B cell (primary cell): ENCODE results near the gene RAB11FIP2. TPM values are rescaled to one million over a fixed set of nuclear protein-coding genes. Genes with fewer than 3 reads are reported as not detected.

Experiments
- ATAC-seq: fragments of 200-7000 bp; cut with Tn5 transposase; one replicate; pipeline ENCODE4 v1.10.0; 2021; ENCODE audit warnings: low read depth, mild to moderate bottlenecking, moderate number of reproducible peaks, moderate library complexity
- CTCF ChIA-PET: fragments of 350-600 bp; sonication (Branson Sonifier 250); formaldehyde crosslinking; loops from one replicate; lab custom pipeline; 2021; ENCODE audit warnings: antibody characterized with exemption, inconsistent platforms; lab: Charles Lee
- POLR2A ChIA-PET: fragments of 350-600 bp; sonication (Branson Sonifier 250); formaldehyde crosslinking; loops from one replicate; lab custom pipeline; 2021; ENCODE audit warnings: antibody characterized with exemption; lab: Charles Lee
- DNase-seq: peaks from one replicate; pipeline ENCODE4 v3.0.0; 2013
- H2AFZ ChIP-seq: 2 replicates; pipeline ENCODE4 v1.6.1; 2012; ENCODE audit warnings: mild to moderate bottlenecking, low read depth, low read length; ENCODE audit not compliant: insufficient read depth, poor library complexity, severe bottlenecking
- H3K27ac ChIP-seq, 2 donors: 1 replicate in 1 of 2; 2 replicates in 1 of 2; pipeline ENCODE4 v1.5.1; 2012 to 2013; ENCODE audit warnings: low read length in 2 of 2, mild to moderate bottlenecking in 2 of 2, moderate library complexity in 1 of 2
- H3K27me3 ChIP-seq, 4 experiments: fragments of 200-600 bp in 1 of 4; sonication (generic) in 1 of 4; replicated peaks in 1 of 4; 1 replicate in 2 of 4; 2 replicates in 2 of 4; pipeline versions ENCODE4 v1.6.1 to v1.7.0; 2013 to 2016; ENCODE audit warnings: low read length in 3 of 4, mild to moderate bottlenecking in 2 of 4, mixed read lengths in 1 of 4, moderate library complexity in 1 of 4; ENCODE audit not compliant: insufficient read depth in 4 of 4, control insufficient read depth in 3 of 4; ENCODE audit errors: control extremely low read depth in 1 of 4
- H3K36me3 ChIP-seq, 2 experiments: replicated peaks in 1 of 2; 1 replicate in 1 of 2; 2 replicates in 1 of 2; pipeline versions ENCODE4 v1.6.1 to v1.7.1; 2013; ENCODE audit warnings: low read length in 1 of 2; ENCODE audit not compliant: insufficient read depth in 2 of 2, control insufficient read depth in 1 of 2; ENCODE audit errors: control extremely low read depth in 1 of 2, extremely low read depth in 1 of 2
- H3K4me1 ChIP-seq, 2 donors: fragments of 200-600 bp in 1 of 2; sonication (generic) in 1 of 2; 1 replicate in 1 of 2; 2 replicates in 1 of 2; pipeline versions ENCODE4 v1.5.1 to v1.6.1; 2013 to 2017; ENCODE audit warnings: low read length in 2 of 2; ENCODE audit not compliant: control insufficient read depth in 2 of 2, insufficient read depth in 2 of 2
- H3K4me2 ChIP-seq: replicated peaks from 2 replicates; pipeline ENCODE3; 2012; ENCODE audit warnings: mild to moderate bottlenecking, low read depth, low read length; ENCODE audit not compliant: poor library complexity, severe bottlenecking
- H3K4me3 ChIP-seq, 5 experiments: fragments of 200-600 bp in 1 of 5; sonication (generic) in 1 of 5; 1 replicate in 3 of 5; 2 replicates in 2 of 5; pipeline versions ENCODE4 v1.5.1 to v1.7.0; 2011 to 2016; ENCODE audit warnings: low read length in 4 of 5, mild to moderate bottlenecking in 4 of 5, low read depth in 2 of 5, control low read depth in 1 of 5, moderate library complexity in 1 of 5; ENCODE audit not compliant: insufficient read depth in 1 of 5; ENCODE audit errors: control extremely low read depth in 1 of 5, extremely low read depth in 1 of 5
- H3K79me2 ChIP-seq: fragments of 200-600 bp; sonication (generic); one replicate; pipeline ENCODE4 v1.6.0; 2016; ENCODE audit warnings: low read length; ENCODE audit not compliant: control insufficient read depth, insufficient read depth
- H3K9ac ChIP-seq: fragments of 200-600 bp; sonication (generic); 2 replicates; pipeline ENCODE4 v1.6.1; 2017; ENCODE audit warnings: mild to moderate bottlenecking, low read length, moderate library complexity
- H3K9me3 ChIP-seq, 3 donors: one replicate each; pipeline versions ENCODE4 v1.6.1 to v1.7.1; 2013; ENCODE audit warnings: low read length in 2 of 3; ENCODE audit not compliant: control insufficient read depth in 2 of 3, insufficient read depth in 1 of 3; ENCODE audit errors: control extremely low read depth in 1 of 3
- H4K20me1 ChIP-seq: 2 replicates; pipeline ENCODE4 v1.6.0; 2012; ENCODE audit warnings: mild to moderate bottlenecking, low read length; ENCODE audit not compliant: insufficient read depth, control insufficient read depth, poor library complexity, severe bottlenecking
- H3K27ac Mint-ChIP-seq: one replicate; pipeline ENCODE4 v1.8.0; 2021; ENCODE audit warnings: mixed read lengths
- H3K27me3 Mint-ChIP-seq: one replicate; pipeline ENCODE4 v1.8.0; 2021; ENCODE audit warnings: mixed read lengths
- H3K4me1 Mint-ChIP-seq: one replicate; pipeline ENCODE4 v1.8.0; 2021; ENCODE audit warnings: mixed read lengths
- H3K4me3 Mint-ChIP-seq: one replicate; pipeline ENCODE4 v1.8.0; 2021; ENCODE audit warnings: mixed read lengths
- H3K9me3 Mint-ChIP-seq: one replicate; pipeline ENCODE4 v1.8.0; 2022; ENCODE audit warnings: mixed read lengths; ENCODE audit not compliant: insufficient read depth
- CTCF ChIP-seq: fragments of 200-600 bp; IDR thresholded peaks from one replicate; pipeline ENCODE4 v1.8.0; 2022; ENCODE audit warnings: antibody characterized with exemption, mild to moderate bottlenecking
- EZH2 ChIP-seq: IDR thresholded peaks from 2 replicates; pipeline ENCODE4 v1.6.1; 2012; ENCODE audit warnings: borderline replicate concordance, low read depth, mild to moderate bottlenecking, moderate library complexity, low read length; ENCODE audit not compliant: insufficient read depth, poor library complexity, severe bottlenecking
- WGBS: methylation state at CpG from one replicate; pipeline ENCODE4 v1.1.5; 2013; ENCODE audit warnings: missing lambda C conversion rate; ENCODE audit not compliant: insufficient coverage; 5-methylcytosine and 5-hydroxymethylcytosine counted together
- intact Hi-C: fragments of 100-400 bp; cut with micrococcal nuclease; formaldehyde crosslinking; loops from one replicate; pipeline ENCODE4 v1.10.0; 2022
- polyA plus RNA-seq: library from polyadenylated mRNA; depleted of rRNA; stranded (reverse); fragments of >200 nt; gene quantifications from 2 replicates; pipeline ENCODE4 v1.2.3, GENCODE V29; 2012
- total RNA-seq, 2 donors: library from RNA; stranded (reverse); fragments of 120-200 nt in 1 of 2; gene quantifications; 1 replicate in 1 of 2; 2 replicates in 1 of 2; pipeline versions ENCODE4 v1.2.3 to v1.2.4, GENCODE V29; 2013 to 2022

RAB11FIP2 gene
- total and polyA plus RNA-seq, 2 donors (not counting 1 experiment from before 2014, with no cell fraction given), result 5.6 to 33.6 TPM

GRCh38 chr10:117956972-117957371, 89.8 kb downstream of the RAB11FIP2 start:
- intact Hi-C loops, result no loop called here
- DNase-seq (no peak), ATAC-seq (no peak)
- peaks cover 29% of the 10 kb centered on the region for H3K27me3 Mint-ChIP-seq
- peaks cover 0 to 8% (median 1%) of the 10 kb centered on the region in 4 experiments for H3K27me3 ChIP-seq
- no peaks in the 10 kb centered on the region for H4K20me1 ChIP-seq
- ChIA-PET CTCF (no interaction called here), POLR2A (no interaction called here)
- no peak overlapping the region for H3K4me3 Mint-ChIP-seq
- no peaks in the 10 kb centered on the region for H3K4me1 Mint-ChIP-seq
- no peak overlapping the region for H3K4me2 ChIP-seq
- no peak overlapping the region for H3K9ac ChIP-seq
- 83% methylated on average over 1 of the region's 2 CpGs for WGBS
- no peak overlapping the region for H3K27ac ChIP-seq
- no peak overlapping the region for H2AFZ ChIP-seq
- H3K27ac Mint-ChIP-seq, result no peak overlapping the region
- TF ChIP-seq EZH2 (no peak), CTCF (no peak)
- no peaks in the 10 kb centered on the region for H3K9me3 Mint-ChIP-seq
- no peak overlapping the region for H3K4me3 ChIP-seq
- no peaks in the 10 kb centered on the region for H3K36me3 ChIP-seq
- H3K4me1 ChIP-seq, result no peaks in the 10 kb centered on the region
- no peaks in the 10 kb centered on the region for H3K79me2 ChIP-seq
- H3K9me3 ChIP-seq, result no peaks in the 10 kb centered on the region

- intact Hi-C loops, result no loop called here
- Histone ChIP-seq H3K9ac (no peak overlapping the region), H3K4me2 (no peak overlapping the region), H3K9me3 (no peaks in the 10 kb centered on the region), H3K4me1 (no peaks in the 10 kb centered on the region), H3K27ac (no peak overlapping the region), H4K20me1 (no peaks in the 10 kb centered on the region), H3K4me3 (no peak overlapping the region), H2AFZ (no peak overlapping the region), H3K36me3 (no peaks in the 10 kb centered on the region), H3K79me2 (no peaks in the 10 kb centered on the region), H3K27me3 (peaks cover 0 to 12% (median 1%) of the 10 kb centered on the region in 4 experiments)
- Mint-ChIP-seq H3K27me3 (peaks cover 28% of the 10 kb centered on the region), H3K4me1 (no peaks in the 10 kb centered on the region), H3K27ac (no peak overlapping the region), H3K9me3 (no peaks in the 10 kb centered on the region), H3K4me3 (no peak overlapping the region)
- DNase-seq (no peak), ATAC-seq (no peak)
- ChIA-PET POLR2A (no interaction called here), CTCF (no interaction called here)
- TF ChIP-seq CTCF (no peak), EZH2 (no peak)
- WGBS, result 80% methylated on average over 1 of the region's 1 CpG
Observed at GRCh38 chr10:117955176-117955575, 91.6 kb downstream of the RAB11FIP2 start.
